Esophagus squamous epithelium (tissue), 4 donors: ENCODE data around the gene RBFOX1.

ENCODE experiments used
- POLR2A ChIP-seq, 4 donors: fragments of 450-650 bp; IDR thresholded peaks; one replicate each; pipeline ENCODE4 v1.6.1; 2017; ENCODE audit warnings: antibody characterized with exemption in 4 of 4, mild to moderate bottlenecking in 4 of 4, moderate library complexity in 3 of 4
- TF ChIP-seq, protein P1 (sequence below), 6 experiments: fragments of 450-650 bp in 4 of 6; fragments of 200-600 bp in 2 of 6; sonication (generic) in 2 of 6; IDR thresholded peaks; one replicate each; pipeline ENCODE4 v1.5.1; 2016 to 2019; ENCODE audit warnings: antibody characterized with exemption in 6 of 6, mild to moderate bottlenecking in 4 of 6, moderate library complexity in 4 of 6

DNA sequence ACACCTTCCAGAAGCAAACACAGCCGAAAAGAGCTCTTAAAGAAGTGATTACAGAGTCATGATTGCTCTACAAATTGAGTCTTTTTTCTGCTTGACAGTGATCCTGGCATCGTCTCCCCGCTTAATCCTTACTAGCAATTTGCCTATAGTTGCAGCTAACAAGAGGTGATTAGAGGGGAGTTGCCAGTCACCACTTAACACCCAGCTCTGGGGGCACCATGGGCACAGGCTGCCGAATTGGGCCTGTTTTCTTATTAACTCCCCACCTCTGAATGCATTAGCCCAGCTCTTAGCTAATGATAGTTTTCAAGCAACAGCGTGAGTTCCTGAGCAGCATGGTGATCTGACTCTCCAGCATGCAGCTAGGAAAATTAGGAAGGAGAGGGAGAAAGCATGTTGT, 93.5 kb downstream of the RBFOX1 start:
- TF ChIP-seq, protein P1, sequence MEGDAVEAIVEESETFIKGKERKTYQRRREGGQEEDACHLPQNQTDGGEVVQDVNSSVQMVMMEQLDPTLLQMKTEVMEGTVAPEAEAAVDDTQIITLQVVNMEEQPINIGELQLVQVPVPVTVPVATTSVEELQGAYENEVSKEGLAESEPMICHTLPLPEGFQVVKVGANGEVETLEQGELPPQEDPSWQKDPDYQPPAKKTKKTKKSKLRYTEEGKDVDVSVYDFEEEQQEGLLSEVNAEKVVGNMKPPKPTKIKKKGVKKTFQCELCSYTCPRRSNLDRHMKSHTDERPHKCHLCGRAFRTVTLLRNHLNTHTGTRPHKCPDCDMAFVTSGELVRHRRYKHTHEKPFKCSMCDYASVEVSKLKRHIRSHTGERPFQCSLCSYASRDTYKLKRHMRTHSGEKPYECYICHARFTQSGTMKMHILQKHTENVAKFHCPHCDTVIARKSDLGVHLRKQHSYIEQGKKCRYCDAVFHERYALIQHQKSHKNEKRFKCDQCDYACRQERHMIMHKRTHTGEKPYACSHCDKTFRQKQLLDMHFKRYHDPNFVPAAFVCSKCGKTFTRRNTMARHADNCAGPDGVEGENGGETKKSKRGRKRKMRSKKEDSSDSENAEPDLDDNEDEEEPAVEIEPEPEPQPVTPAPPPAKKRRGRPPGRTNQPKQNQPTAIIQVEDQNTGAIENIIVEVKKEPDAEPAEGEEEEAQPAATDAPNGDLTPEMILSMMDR (IDR thresholded peaks at IDR 0.05): no peak
- no peak for TF ChIP-seq POLR2A (IDR thresholded peaks at IDR 0.05)
